Measurements from ENCODE around the gene OR4A47.
"Not testable (repeated sequence)": the region's sequence is repeated elsewhere in the genome, so short reads cannot be mapped to it uniquely, and the experiment has no call there.

The OR4A47 gene

GRCh38 chr11:48488493-48488892 is at the start of gene OR4A47:
OR4A47 (plus strand) TSS chr11:48488793; CDS start chr11:48488793, 0 bp downstream.
- H3K4me1 ChIP-seq (ENCODE audit: control insufficient read depth, low read depth, low read length); H3K4me3 ChIP-seq (ENCODE audit: low read length); H3K27me3 ChIP-seq (ENCODE audit: control insufficient read depth, insufficient read depth, low read length); H3K36me3 ChIP-seq (ENCODE audit: control insufficient read depth, low read depth, low read length); H3K27ac ChIP-seq (ENCODE audit: low read length); H3K9ac ChIP-seq (ENCODE audit: low read length): not testable (repeated sequence)
- peaks cover 47% of the 10 kb centered on the region for H3K9me3 ChIP-seq (ENCODE audit: control insufficient read depth, low read depth, low read length)

GRCh38 chr11:48455909-48456308 is 32.7 kb upstream of the OR4A47 start:
- not testable (repeated sequence) for H3K36me3 ChIP-seq (ENCODE audit: control insufficient read depth, low read depth, low read length); H3K27ac ChIP-seq (ENCODE audit: low read length); H3K4me1 ChIP-seq (ENCODE audit: control insufficient read depth, low read depth, low read length); H3K27me3 ChIP-seq (ENCODE audit: control insufficient read depth, insufficient read depth, low read length); H3K9ac ChIP-seq (ENCODE audit: low read length); H3K4me3 ChIP-seq (ENCODE audit: low read length)
- H3K9me3 ChIP-seq (ENCODE audit: control insufficient read depth, low read depth, low read length), result peaks cover 41% of the 10 kb centered on the region

- H3K9me3 ChIP-seq (ENCODE audit: control insufficient read depth, low read depth, low read length), result peaks cover 41% of the 10 kb centered on the region
- H3K36me3 ChIP-seq (ENCODE audit: control insufficient read depth, low read depth, low read length); H3K27ac ChIP-seq (ENCODE audit: low read length); H3K4me1 ChIP-seq (ENCODE audit: control insufficient read depth, low read depth, low read length); H3K9ac ChIP-seq (ENCODE audit: low read length); H3K27me3 ChIP-seq (ENCODE audit: control insufficient read depth, insufficient read depth, low read length); H3K4me3 ChIP-seq (ENCODE audit: low read length): not testable (repeated sequence)
Measured at GRCh38 chr11:48473966-48474365, 14.6 kb upstream of the OR4A47 start.

GRCh38 chr11:48474703-48475102 is 13.9 kb upstream of the OR4A47 start:
- peaks cover 41% of the 10 kb centered on the region for H3K9me3 ChIP-seq (ENCODE audit: control insufficient read depth, low read depth, low read length)

GRCh38 chr11:48506169-48506568 is 17.6 kb downstream of the OR4A47 start:
- peaks cover 36% of the 10 kb centered on the region for H3K9me3 ChIP-seq (ENCODE audit: control insufficient read depth, low read depth, low read length)
- not testable (repeated sequence) for H3K27ac ChIP-seq (ENCODE audit: low read length); H3K4me3 ChIP-seq (ENCODE audit: low read length); H3K27me3 ChIP-seq (ENCODE audit: control insufficient read depth, insufficient read depth, low read length); H3K36me3 ChIP-seq (ENCODE audit: control insufficient read depth, low read depth, low read length); H3K4me1 ChIP-seq (ENCODE audit: control insufficient read depth, low read depth, low read length); H3K9ac ChIP-seq (ENCODE audit: low read length)

More at GRCh38 chr11:48474703-48475102, 13.9 kb upstream of the OR4A47 start:
- H3K27me3 ChIP-seq (ENCODE audit: control insufficient read depth, insufficient read depth, low read length); H3K36me3 ChIP-seq (ENCODE audit: control insufficient read depth, low read depth, low read length); H3K9ac ChIP-seq (ENCODE audit: low read length); H3K4me3 ChIP-seq (ENCODE audit: low read length); H3K4me1 ChIP-seq (ENCODE audit: control insufficient read depth, low read depth, low read length); H3K27ac ChIP-seq (ENCODE audit: low read length): not testable (repeated sequence)

GRCh38 chr11:48538991-48539390 is 50.4 kb downstream of the OR4A47 start:
- no peak overlapping the region for H3K9ac ChIP-seq (ENCODE audit: low read length)
- no peaks in the 10 kb centered on the region for H3K27me3 ChIP-seq (ENCODE audit: control insufficient read depth, insufficient read depth, low read length)
- H3K4me1 ChIP-seq (ENCODE audit: control insufficient read depth, low read depth, low read length), result no peaks in the 10 kb centered on the region
- peaks cover 59% of the 10 kb centered on the region for H3K9me3 ChIP-seq (ENCODE audit: control insufficient read depth, low read depth, low read length)
- H3K4me3 ChIP-seq (ENCODE audit: low read length), result no peak overlapping the region
- no peaks in the 10 kb centered on the region for H3K36me3 ChIP-seq (ENCODE audit: control insufficient read depth, low read depth, low read length)
- H3K27ac ChIP-seq (ENCODE audit: low read length), result no peak overlapping the region

All from iPS-18a (cell line).